CD4-positive, alpha-beta T cell treated with Interleukin-15 for 1 hour (primary cell): ENCODE data around the gene ANKS1B.

ENCODE experiments used
- DNase-seq: peaks from one replicate; pipeline ENCODE4 v3.0.0-alpha.2; 2020

Gene ANKS1B

GRCh38 chr12:98901189-98901588 is 1083.5 kb downstream of the ANKS1B start:
- DNase-seq = no peak

GRCh38 chr12:98896938-98897337 is 1087.8 kb downstream of the ANKS1B start:
- DNase-seq = no peak

- no peak for DNase-seq
These were observed 1089.6 kb downstream of the ANKS1B start for GRCh38 chr12:98895086-98895651.

GRCh38 chr12:98894412-98895085 is 1090.2 kb downstream of the ANKS1B start:
- no peak for DNase-seq

- no peak for DNase-seq
These were observed 1090.9 kb downstream of the ANKS1B start for GRCh38 chr12:98893675-98894411.

GRCh38 chr12:98893126-98893674 is 1091.5 kb downstream of the ANKS1B start:
- no peak for DNase-seq

- DNase-seq = no peak
These were observed 1099.0 kb downstream of the ANKS1B start for GRCh38 chr12:98885778-98886177.

GRCh38 chr12:98883231-98883630 is 1101.5 kb downstream of the ANKS1B start:
- DNase-seq = no peak

GRCh38 chr12:98882526-98882925 is 1102.2 kb downstream of the ANKS1B start:
- no peak for DNase-seq

GRCh38 chr12:98873776-98874175 is 1111.0 kb downstream of the ANKS1B start:
- DNase-seq = no peak

- no peak for DNase-seq
These were observed 1114.2 kb downstream of the ANKS1B start for GRCh38 chr12:98870504-98870903.

- DNase-seq = no peak
These were observed 1114.7 kb downstream of the ANKS1B start for GRCh38 chr12:98869886-98870503.

GRCh38 chr12:98868538-98868937 is 1116.2 kb downstream of the ANKS1B start:
- no peak for DNase-seq

GRCh38 chr12:98868076-98868475 is 1116.7 kb downstream of the ANKS1B start:
- DNase-seq = no peak

- DNase-seq = no peak
These were observed 1120.4 kb downstream of the ANKS1B start for GRCh38 chr12:98864363-98864762.

GRCh38 chr12:98863167-98863566 is 1121.6 kb downstream of the ANKS1B start:
- no peak for DNase-seq

- no peak for DNase-seq
These were observed 1123.5 kb downstream of the ANKS1B start for GRCh38 chr12:98861251-98861650.

- DNase-seq = no peak
These were observed 1127.7 kb downstream of the ANKS1B start for GRCh38 chr12:98856897-98857540.

- DNase-seq = no peak
These were observed 1132.6 kb downstream of the ANKS1B start for GRCh38 chr12:98852181-98852580.

GRCh38 chr12:98847242-98847641 is 1137.5 kb downstream of the ANKS1B start:
- DNase-seq = no peak

GRCh38 chr12:98845957-98846356 is 1138.8 kb downstream of the ANKS1B start:
- no peak for DNase-seq

- no peak for DNase-seq
These were observed 1144.4 kb downstream of the ANKS1B start for GRCh38 chr12:98840325-98840724.

GRCh38 chr12:98838231-98838647 is 1146.5 kb downstream of the ANKS1B start:
- DNase-seq = no peak
